ENCODE data around the gene CFAP52. TPM values are rescaled to one million over a fixed set of nuclear protein-coding genes. Genes with fewer than 3 reads are reported as not detected.

CFAP52 gene
- total RNA-seq, 2 donors from 2014 or later = not detected

DNA sequence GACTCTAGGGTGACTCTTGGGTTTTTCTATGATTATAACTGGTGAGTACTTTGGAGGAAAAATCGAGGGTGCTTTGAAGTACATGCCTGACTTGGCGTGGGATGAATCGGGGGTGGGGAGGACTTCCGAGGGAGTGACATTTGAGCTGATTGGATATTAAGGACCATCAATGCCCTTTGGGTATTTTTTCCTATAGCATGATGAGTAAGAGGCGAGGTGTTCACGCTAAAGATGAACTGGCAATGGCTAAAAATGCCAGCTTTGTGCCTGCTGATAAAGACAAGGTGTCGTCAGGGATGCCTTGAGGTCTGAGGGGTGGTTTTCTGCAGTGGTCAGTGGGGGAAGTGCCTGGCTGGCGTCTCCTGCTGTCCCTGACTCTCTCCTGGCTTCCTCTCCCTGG is 94.2 kb downstream of the CFAP52 start:
- Mint-ChIP-seq H3K27me3 (peaks cover 46% of the 10 kb centered on the region), H3K27ac (no peak overlapping the region), H3K4me3 (no peak overlapping the region), H3K4me1 (peaks cover 38% of the 10 kb centered on the region), H3K36me3 (ENCODE audit: low read depth) (no peaks in the 10 kb centered on the region)
- H3K9me3 ChIP-seq (ENCODE audit: control insufficient read depth, low read length, poor library complexity, severe bottlenecking) = no peaks in the 10 kb centered on the region
- DNase-seq (no peak), ATAC-seq (no peak)

GRCh38 chr17:9671559-9671958 is 95.1 kb downstream of the CFAP52 start:
- H3K36me3 Mint-ChIP-seq (ENCODE audit: low read depth) = no peaks in the 10 kb centered on the region
- H3K27me3 Mint-ChIP-seq = peaks cover 43% of the 10 kb centered on the region
- H3K27ac Mint-ChIP-seq = no peak overlapping the region
- H3K9me3 ChIP-seq (ENCODE audit: control insufficient read depth, low read length, poor library complexity, severe bottlenecking) = no peaks in the 10 kb centered on the region
- H3K4me3 Mint-ChIP-seq = no peak overlapping the region
- H3K4me1 Mint-ChIP-seq = peaks cover 31% of the 10 kb centered on the region
- no peak for ATAC-seq
- DNase-seq = no peak

- no peaks in the 10 kb centered on the region for H3K36me3 Mint-ChIP-seq (ENCODE audit: low read depth)
- ATAC-seq (no peak), DNase-seq (no peak)
- H3K4me1 Mint-ChIP-seq = peaks cover 26% of the 10 kb centered on the region
- H3K27me3 Mint-ChIP-seq = peaks cover 43% of the 10 kb centered on the region
- no peak overlapping the region for H3K27ac Mint-ChIP-seq
- H3K9me3 ChIP-seq (ENCODE audit: control insufficient read depth, low read length, poor library complexity, severe bottlenecking) = no peaks in the 10 kb centered on the region
- H3K4me3 Mint-ChIP-seq = no peak overlapping the region
Measured at GRCh38 chr17:9672266-9672665, 95.8 kb downstream of the CFAP52 start.

DNA sequence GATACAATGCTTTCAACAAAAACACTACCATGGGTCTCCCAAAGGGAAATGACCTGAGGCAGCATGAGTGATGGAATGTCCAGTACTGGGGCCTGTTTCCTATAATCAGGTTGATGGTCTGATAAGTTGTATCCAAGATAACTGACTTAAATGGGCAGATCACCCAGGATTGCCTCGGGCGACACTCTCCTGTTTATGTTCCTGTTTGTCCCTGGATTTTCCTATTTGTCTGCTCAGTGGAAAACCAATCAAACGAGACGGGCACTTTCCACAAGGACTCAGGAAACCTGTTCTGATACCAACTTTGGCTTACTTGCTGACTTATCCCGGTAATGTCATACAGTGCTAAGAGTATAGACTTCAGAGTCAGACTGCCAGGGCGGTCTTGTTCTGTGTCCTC is 96.2 kb downstream of the CFAP52 start:
- no peak for ATAC-seq
- H3K4me1 Mint-ChIP-seq = peaks cover 22% of the 10 kb centered on the region
- H3K27ac Mint-ChIP-seq = no peak overlapping the region
- no peaks in the 10 kb centered on the region for H3K9me3 ChIP-seq (ENCODE audit: control insufficient read depth, low read length, poor library complexity, severe bottlenecking)
- H3K36me3 Mint-ChIP-seq (ENCODE audit: low read depth) = no peaks in the 10 kb centered on the region
- peaks cover 42% of the 10 kb centered on the region for H3K27me3 Mint-ChIP-seq
- H3K4me3 Mint-ChIP-seq = no peak overlapping the region
- no peak for DNase-seq

GRCh38 chr17:9676084-9676483 is 99.6 kb downstream of the CFAP52 start:
- H3K9me3 ChIP-seq (ENCODE audit: control insufficient read depth, low read length, poor library complexity, severe bottlenecking) = no peaks in the 10 kb centered on the region
- Mint-ChIP-seq H3K27me3 (peaks cover 16% of the 10 kb centered on the region), H3K4me3 (no peak overlapping the region), H3K36me3 (ENCODE audit: low read depth) (no peaks in the 10 kb centered on the region), H3K4me1 (peaks cover 3% of the 10 kb centered on the region), H3K27ac (no peak overlapping the region)
- DNase-seq = no peak
- ATAC-seq = no peak

- H3K9me3 ChIP-seq (ENCODE audit: control insufficient read depth, low read length, poor library complexity, severe bottlenecking) = no peaks in the 10 kb centered on the region
- Mint-ChIP-seq H3K4me3 (no peak overlapping the region), H3K4me1 (peaks cover 3% of the 10 kb centered on the region), H3K36me3 (ENCODE audit: low read depth) (no peaks in the 10 kb centered on the region), H3K27ac (no peak overlapping the region), H3K27me3 (peaks cover 13% of the 10 kb centered on the region)
- no peak for ATAC-seq
- no peak for DNase-seq
Measured at GRCh38 chr17:9676820-9677310, 100.4 kb downstream of the CFAP52 start.

DNA sequence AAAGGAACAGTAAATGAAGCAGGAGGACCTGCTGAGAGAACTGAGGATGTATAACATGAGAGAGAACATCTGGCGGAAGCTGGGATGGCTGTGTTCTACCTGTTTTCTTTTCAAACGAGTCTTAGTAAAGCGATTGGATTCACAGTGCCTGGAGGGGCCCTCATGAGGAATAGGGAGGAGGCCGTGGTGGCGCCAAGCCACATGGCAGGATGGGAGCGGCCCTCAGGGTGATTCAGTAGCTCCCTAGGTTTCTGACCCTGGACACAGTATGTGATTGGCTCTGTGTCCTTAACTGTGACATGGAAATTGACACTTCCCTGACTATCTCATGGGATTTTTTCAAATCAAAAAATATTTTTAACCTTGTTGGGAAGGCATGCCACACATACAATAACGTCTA is 101.0 kb downstream of the CFAP52 start:
- no peak overlapping the region for H3K27ac Mint-ChIP-seq
- no peaks in the 10 kb centered on the region for H3K36me3 Mint-ChIP-seq (ENCODE audit: low read depth)
- H3K27me3 Mint-ChIP-seq = peaks cover 13% of the 10 kb centered on the region
- H3K4me3 Mint-ChIP-seq = no peak overlapping the region
- no peaks in the 10 kb centered on the region for H3K9me3 ChIP-seq (ENCODE audit: control insufficient read depth, low read length, poor library complexity, severe bottlenecking)
- ATAC-seq (no peak), DNase-seq (no peak)
- H3K4me1 Mint-ChIP-seq = peaks cover 3% of the 10 kb centered on the region

DNA sequence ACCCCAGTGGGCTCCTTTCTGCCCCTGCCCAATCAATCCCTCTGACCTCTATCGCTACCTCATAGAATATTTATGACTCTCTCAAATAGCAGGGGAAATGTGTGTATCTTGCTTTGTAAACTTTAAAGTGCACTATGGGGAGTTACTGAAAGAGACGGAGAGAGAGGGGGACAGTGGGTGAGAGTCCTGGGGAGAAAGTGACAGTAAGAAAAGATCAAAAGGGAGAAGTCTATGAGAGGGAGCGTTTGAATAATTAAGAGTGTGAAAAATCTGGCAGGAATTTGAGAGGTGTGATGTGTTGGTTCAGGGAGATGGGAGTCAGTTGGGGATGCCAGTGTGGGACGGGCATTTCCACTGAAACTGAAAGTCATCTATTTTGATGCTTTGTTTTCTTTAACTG is 101.5 kb downstream of the CFAP52 start:
- H3K36me3 Mint-ChIP-seq (ENCODE audit: low read depth) = no peaks in the 10 kb centered on the region
- DNase-seq (no peak), ATAC-seq (no peak)
- no peak overlapping the region for H3K4me3 Mint-ChIP-seq
- no peak overlapping the region for H3K27ac Mint-ChIP-seq
- H3K9me3 ChIP-seq (ENCODE audit: control insufficient read depth, low read length, poor library complexity, severe bottlenecking) = no peaks in the 10 kb centered on the region
- H3K27me3 Mint-ChIP-seq = peaks cover 10% of the 10 kb centered on the region
- peaks cover 3% of the 10 kb centered on the region for H3K4me1 Mint-ChIP-seq

DNA sequence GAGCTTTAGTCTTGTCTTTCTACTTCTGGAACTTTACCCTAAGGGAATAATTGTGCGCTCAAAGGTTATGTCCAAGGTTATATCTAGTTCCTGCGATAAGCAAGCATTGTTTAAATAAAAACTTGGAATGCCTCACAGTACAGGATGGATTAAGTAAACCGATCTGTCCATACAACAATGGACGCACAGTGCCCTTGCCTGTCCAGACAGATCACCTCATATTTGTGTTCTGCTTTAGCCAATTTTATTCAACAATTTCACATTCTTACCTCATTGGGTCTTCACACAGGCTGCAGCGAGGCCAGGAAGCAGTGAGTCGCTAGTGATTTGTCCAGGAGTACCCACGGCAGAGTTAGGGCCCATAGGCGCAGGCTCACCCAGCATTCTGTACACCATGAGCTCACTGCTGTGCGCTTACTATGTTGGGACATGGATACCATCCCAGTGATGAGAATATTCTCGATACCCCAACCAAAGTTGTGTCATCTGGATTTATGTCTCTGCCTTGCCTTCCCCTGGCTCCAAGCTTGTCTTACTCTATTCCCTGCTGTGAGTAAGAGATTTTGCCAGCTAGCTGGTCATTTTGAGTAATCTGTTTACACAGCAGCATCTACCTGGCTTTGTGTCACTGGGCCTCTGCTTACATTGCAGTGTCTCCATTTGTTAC is 108.6 kb downstream of the CFAP52 start:
- no peaks in the 10 kb centered on the region for H3K36me3 Mint-ChIP-seq (ENCODE audit: low read depth)
- ATAC-seq (no peak), DNase-seq (no peak)
- H3K9me3 ChIP-seq (ENCODE audit: control insufficient read depth, low read length, poor library complexity, severe bottlenecking) = no peaks in the 10 kb centered on the region
- no peak overlapping the region for H3K4me3 Mint-ChIP-seq
- H3K4me1 Mint-ChIP-seq = no peaks in the 10 kb centered on the region
- no peaks in the 10 kb centered on the region for H3K27me3 Mint-ChIP-seq
- H3K27ac Mint-ChIP-seq = no peak overlapping the region

Other genes with a start within 250 kb of the CFAP52 start
- gene STX8, start 822 bp upstream of the CFAP52 start, total RNA-seq = 10 to 100 TPM; 66.8 to 68.8 TPM
- gene USP43, start 68.9 kb downstream of the CFAP52 start, total RNA-seq = under 1 TPM; 0.29 to 0.45 TPM
- gene DHRS7C, start 214.9 kb downstream of the CFAP52 start, total RNA-seq = not detected
- gene GSG1L2, start 245.4 kb downstream of the CFAP52 start, total RNA-seq = not detected
- not detected for gene GLP2R, start 249.3 kb downstream of the CFAP52 start, total RNA-seq

Measured in T-helper 17 cell (primary cell).